ENCODE results near the gene AGMAT.

GRCh38 chr1:15575549-15576150, 9.2 kb downstream of the AGMAT start:
- TF ChIP-seq EZH2 (IDR thresholded peaks at IDR 0.05; ENCODE audit: borderline replicate concordance, low read depth, low read length, severe bottlenecking), result no peak
- TF ChIP-seq CTCF (IDR thresholded peaks at IDR 0.05; ENCODE audit: borderline replicate concordance, extremely low read depth, low read length, poor library complexity, severe bottlenecking), result no peak
